GM23338 (cell line): Measurements from ENCODE around the gene SEL1L3. TPM values are rescaled to one million over a fixed set of nuclear protein-coding genes. Genes with fewer than 3 reads are reported as not detected.

ENCODE experiments used
- ATAC-seq: fragments of 200-7000 bp; cut with Tn5 transposase; 3 replicates; pipeline ENCODE4 v1.9.1; 2020
- DNase-seq: peaks from one replicate; pipeline ENCODE4 v3.0.0-alpha.2; 2015; ENCODE audit warnings: low spot score
- H2AFZ ChIP-seq: fragments of 200-600 bp; sonication (generic); 2 replicates; pipeline ENCODE4 v1.8.0; 2016; ENCODE audit warnings: antibody characterized with exemption, mild to moderate bottlenecking, moderate library complexity
- H3F3A ChIP-seq: fragments of 200-600 bp; sonication (generic); replicated peaks from 2 replicates; pipeline ENCODE4 v1.8.0; 2017; ENCODE audit warnings: antibody characterized with exemption, mixed run types, low read depth
- H3K27ac ChIP-seq: fragments of 200-600 bp; sonication (generic); 2 replicates; pipeline ENCODE4 v1.6.1; 2016; ENCODE audit warnings: low read depth
- H3K27me3 ChIP-seq: fragments of 200-600 bp; sonication (generic); 2 replicates; pipeline ENCODE4 v1.8.0; 2016; ENCODE audit warnings: mild to moderate bottlenecking, mixed run types, moderate library complexity; ENCODE audit not compliant: insufficient read depth
- H3K36me3 ChIP-seq: fragments of 200-600 bp; sonication (generic); 2 replicates; pipeline ENCODE4 v1.8.0; 2016; ENCODE audit warnings: mild to moderate bottlenecking; ENCODE audit not compliant: insufficient read depth
- H3K4me1 ChIP-seq: fragments of 200-600 bp; sonication (generic); 2 replicates; pipeline ENCODE4 v1.8.0; 2016; ENCODE audit warnings: mild to moderate bottlenecking, moderate library complexity; ENCODE audit not compliant: insufficient read depth
- H3K4me2 ChIP-seq: fragments of 200-600 bp; sonication (generic); 2 replicates; pipeline ENCODE4 v1.7.1; 2017; ENCODE audit warnings: mixed run types
- H3K4me3 ChIP-seq: fragments of 200-600 bp; sonication (generic); 2 replicates; pipeline ENCODE4 v1.6.1; 2016; ENCODE audit warnings: mixed run types
- H3K79me2 ChIP-seq: fragments of 200-600 bp; sonication (generic); replicated peaks from 2 replicates; pipeline ENCODE4 v1.8.0; 2017; ENCODE audit warnings: mild to moderate bottlenecking; ENCODE audit not compliant: insufficient read depth
- H3K9me2 ChIP-seq: fragments of 200-600 bp; sonication (generic); 2 replicates; pipeline ENCODE4 v1.8.0; 2017; ENCODE audit not compliant: insufficient read depth
- H4K20me1 ChIP-seq: fragments of 200-600 bp; sonication (generic); replicated peaks from 2 replicates; pipeline ENCODE4 v1.8.0; 2017; ENCODE audit warnings: mild to moderate bottlenecking; ENCODE audit not compliant: insufficient read depth
- H3K27ac Mint-ChIP-seq: 2 replicates; pipeline ENCODE4 v1.8.0; 2020; ENCODE audit warnings: inconsistent platforms, mild to moderate bottlenecking, moderate library complexity, mixed read lengths
- H3K27me3 Mint-ChIP-seq: 3 replicates; pipeline ENCODE4 v1.8.0; 2022; ENCODE audit warnings: low read depth, mild to moderate bottlenecking, moderate library complexity, mixed read lengths, inconsistent platforms; ENCODE audit not compliant: insufficient read depth, poor library complexity
- H3K36me3 Mint-ChIP-seq: 3 replicates; pipeline ENCODE4 v1.8.0; 2021; ENCODE audit warnings: low read depth, mild to moderate bottlenecking, inconsistent platforms, moderate library complexity, mixed read lengths
- H3K4me1 Mint-ChIP-seq: 3 replicates; pipeline ENCODE4 v1.8.0; 2020; ENCODE audit warnings: mild to moderate bottlenecking, inconsistent platforms, mixed read lengths
- H3K4me3 Mint-ChIP-seq: 3 replicates; pipeline ENCODE4 v1.8.0; 2021; ENCODE audit warnings: moderate library complexity, mild to moderate bottlenecking, inconsistent platforms, mixed read lengths
- H3K9me3 Mint-ChIP-seq: 3 replicates; pipeline ENCODE4 v1.8.0; 2020; ENCODE audit warnings: moderate library complexity, mild to moderate bottlenecking, inconsistent platforms, mixed read lengths
- EZH2 ChIP-seq: fragments of 200-600 bp; sonication (generic); IDR thresholded peaks from one replicate; pipeline ENCODE4 v1.8.0; 2017; ENCODE audit warnings: antibody characterized with exemption, mild to moderate bottlenecking, low read depth; ENCODE audit not compliant: unreplicated experiment
- POLR2AphosphoS5 ChIP-seq: IDR thresholded peaks from 2 replicates; pipeline ENCODE4 v1.6.1; 2016; ENCODE audit warnings: antibody characterized with exemption, low read depth
- STAT1 ChIP-seq: IDR thresholded peaks from one replicate; pipeline ENCODE4 v1.6.1; 2016; ENCODE audit warnings: antibody characterized with exemption; ENCODE audit not compliant: unreplicated experiment
- ZNF114 ChIP-seq: fragments of 250-450 bp; sonication (Bioruptor Pico); IDR thresholded peaks from 2 replicates; pipeline ENCODE4 v1.5.0; 2020; ENCODE audit warnings: mild to moderate bottlenecking, moderate library complexity
- ZNF331 ChIP-seq: fragments of 250-450 bp; sonication (Bioruptor Pico); IDR thresholded peaks from 2 replicates; pipeline ENCODE4 v1.5.0; 2020; ENCODE audit warnings: low read depth, mild to moderate bottlenecking, moderate library complexity
- polyA plus RNA-seq: library from polyadenylated mRNA; unstranded; fragments of >200 nt; fragmentation: Nextera tagmentation; extraction: Ambion mirVana; gene quantifications from 2 replicates; pipeline ENCODE4 v1.2.1, GENCODE V29; 2016
- total RNA-seq: library from RNA; depleted of rRNA; stranded (reverse); fragments of >200 nt; shearing (Covaris generic); gene quantifications from 2 replicates; pipeline ENCODE4 v1.2.3, GENCODE V29; 2014
- TF ChIP-seq, protein P1 (sequence below): IDR thresholded peaks from 2 replicates; pipeline ENCODE4 v1.6.1; 2016; ENCODE audit warnings: antibody characterized with exemption
- TF ChIP-seq, protein P2 (sequence below), 2 experiments: fragments of 200-600 bp in 1 of 2; sonication (generic) in 1 of 2; conservative IDR thresholded peaks; 2 replicates each; pipeline versions ENCODE4 v1.5.1 to v1.6.1; 2016 to 2017; ENCODE audit warnings: antibody characterized with exemption in 2 of 2, low read depth in 2 of 2, mild to moderate bottlenecking in 2 of 2, moderate library complexity in 1 of 2

Gene SEL1L3
- total and polyA plus RNA-seq, 2 experiments from 2014 or later, result 17.1 to 61.7 TPM

DNA sequence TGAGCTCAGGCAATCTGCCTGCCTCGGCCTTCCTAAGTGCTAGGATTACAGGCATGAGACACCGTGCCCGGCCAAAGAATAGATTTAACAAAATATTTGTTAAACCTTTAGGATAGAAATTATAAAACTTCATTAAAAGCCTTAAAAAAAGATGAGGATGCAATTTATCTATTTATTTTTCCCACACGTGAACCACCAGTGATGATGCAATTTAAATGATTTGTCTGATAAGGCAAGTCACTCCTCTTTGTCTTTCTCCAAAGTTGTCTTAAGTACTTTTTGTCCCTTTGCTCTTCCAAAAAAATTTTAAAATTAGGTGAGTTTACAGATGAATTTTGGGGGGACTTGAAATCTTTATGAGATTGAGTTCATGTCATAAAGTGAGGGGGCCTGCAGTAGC lies 149.0 kb downstream of the SEL1L3 start (continued):
- TF ChIP-seq, protein P1, sequence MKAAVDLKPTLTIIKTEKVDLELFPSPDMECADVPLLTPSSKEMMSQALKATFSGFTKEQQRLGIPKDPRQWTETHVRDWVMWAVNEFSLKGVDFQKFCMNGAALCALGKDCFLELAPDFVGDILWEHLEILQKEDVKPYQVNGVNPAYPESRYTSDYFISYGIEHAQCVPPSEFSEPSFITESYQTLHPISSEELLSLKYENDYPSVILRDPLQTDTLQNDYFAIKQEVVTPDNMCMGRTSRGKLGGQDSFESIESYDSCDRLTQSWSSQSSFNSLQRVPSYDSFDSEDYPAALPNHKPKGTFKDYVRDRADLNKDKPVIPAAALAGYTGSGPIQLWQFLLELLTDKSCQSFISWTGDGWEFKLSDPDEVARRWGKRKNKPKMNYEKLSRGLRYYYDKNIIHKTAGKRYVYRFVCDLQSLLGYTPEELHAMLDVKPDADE, result no peak
- TF ChIP-seq EZH2, result no peak

DNA sequence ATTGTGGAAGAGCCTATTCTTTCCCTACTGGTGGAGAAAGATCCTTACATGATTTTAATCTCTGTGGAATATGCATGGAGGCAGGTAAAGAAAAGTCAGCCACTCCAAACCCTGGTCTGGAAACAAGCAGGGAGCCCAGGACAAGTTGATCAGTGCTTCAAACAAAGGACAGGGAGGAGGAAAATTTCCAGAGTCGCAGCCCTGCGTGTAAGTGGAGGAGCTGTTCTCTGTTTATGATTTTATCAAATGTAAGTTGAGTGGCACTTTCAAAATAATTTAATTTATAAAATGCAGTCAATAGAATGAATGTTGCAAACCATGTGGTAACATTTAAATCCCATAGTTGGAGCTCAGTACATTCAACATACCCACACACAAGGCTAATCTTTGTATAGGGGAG lies 150.2 kb downstream of the SEL1L3 start:
- Histone ChIP-seq H3K4me2 (no peak overlapping the region), H3K4me1 (no peaks in the 10 kb centered on the region), H3K27ac (no peak overlapping the region), H3K27me3 (no peaks in the 10 kb centered on the region), H3K36me3 (no peaks in the 10 kb centered on the region), H3F3A (no peaks in the 10 kb centered on the region), H3K9me2 (no peaks in the 10 kb centered on the region), H3K79me2 (no peaks in the 10 kb centered on the region), H3K4me3 (no peak overlapping the region), H4K20me1 (no peaks in the 10 kb centered on the region), H2AFZ (no peak overlapping the region)
- no peak for ATAC-seq
- Mint-ChIP-seq H3K4me3 (no peak overlapping the region), H3K36me3 (peaks cover 6% of the 10 kb centered on the region; the same call in 2 of the 3 replicates), H3K27me3 (peaks cover 2% of the 10 kb centered on the region), H3K4me1 (no peaks in the 10 kb centered on the region), H3K27ac (no peak overlapping the region; the same call in 1 of the 2 replicates), H3K9me3 (peaks cover 9% of the 10 kb centered on the region)
- TF ChIP-seq, protein P2, sequence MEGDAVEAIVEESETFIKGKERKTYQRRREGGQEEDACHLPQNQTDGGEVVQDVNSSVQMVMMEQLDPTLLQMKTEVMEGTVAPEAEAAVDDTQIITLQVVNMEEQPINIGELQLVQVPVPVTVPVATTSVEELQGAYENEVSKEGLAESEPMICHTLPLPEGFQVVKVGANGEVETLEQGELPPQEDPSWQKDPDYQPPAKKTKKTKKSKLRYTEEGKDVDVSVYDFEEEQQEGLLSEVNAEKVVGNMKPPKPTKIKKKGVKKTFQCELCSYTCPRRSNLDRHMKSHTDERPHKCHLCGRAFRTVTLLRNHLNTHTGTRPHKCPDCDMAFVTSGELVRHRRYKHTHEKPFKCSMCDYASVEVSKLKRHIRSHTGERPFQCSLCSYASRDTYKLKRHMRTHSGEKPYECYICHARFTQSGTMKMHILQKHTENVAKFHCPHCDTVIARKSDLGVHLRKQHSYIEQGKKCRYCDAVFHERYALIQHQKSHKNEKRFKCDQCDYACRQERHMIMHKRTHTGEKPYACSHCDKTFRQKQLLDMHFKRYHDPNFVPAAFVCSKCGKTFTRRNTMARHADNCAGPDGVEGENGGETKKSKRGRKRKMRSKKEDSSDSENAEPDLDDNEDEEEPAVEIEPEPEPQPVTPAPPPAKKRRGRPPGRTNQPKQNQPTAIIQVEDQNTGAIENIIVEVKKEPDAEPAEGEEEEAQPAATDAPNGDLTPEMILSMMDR (conservative IDR thresholded peaks at IDR 0.05; ENCODE audit: low read depth in 2 of 2), result no peak
- no peak for DNase-seq

DNA sequence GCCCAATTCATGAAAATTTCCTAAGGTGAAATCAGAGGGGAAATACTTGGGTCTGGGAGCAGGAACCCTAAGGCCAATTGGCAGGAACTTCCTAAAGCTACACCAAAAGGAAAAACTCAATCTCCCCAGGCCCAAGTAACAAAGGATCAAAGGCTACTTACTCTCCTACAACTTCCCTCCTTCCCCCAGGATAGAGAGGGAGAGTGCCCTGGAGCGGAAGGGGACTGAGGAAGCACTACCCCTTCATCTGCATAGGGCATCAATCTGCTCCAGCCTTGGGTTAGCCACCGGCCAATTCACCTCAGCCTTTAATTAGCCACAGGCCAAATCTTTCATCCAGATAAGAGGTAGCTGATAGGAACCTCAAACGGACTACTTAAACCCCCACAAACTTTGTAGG lies 152.2 kb downstream of the SEL1L3 start:
- Mint-ChIP-seq H3K9me3 (peaks cover 9% of the 10 kb centered on the region), H3K4me3 (no peak overlapping the region), H3K4me1 (no peaks in the 10 kb centered on the region), H3K27me3 (peaks cover 3% of the 10 kb centered on the region), H3K27ac (no peak overlapping the region), H3K36me3 (peaks cover 6% of the 10 kb centered on the region; the same call in 2 of the 3 replicates)
- ATAC-seq (no peak; the same call in 2 of the 3 replicates), DNase-seq (peak; percentile 9)
- H3K9me2 ChIP-seq, result no peaks in the 10 kb centered on the region
- peak overlapping the region; percentile 38; the same call in 1 of the 2 replicates for H2AFZ ChIP-seq
- H3K4me1 ChIP-seq, result no peaks in the 10 kb centered on the region
- H4K20me1 ChIP-seq, result no peaks in the 10 kb centered on the region
- no peaks in the 10 kb centered on the region for H3K27me3 ChIP-seq
- H3F3A ChIP-seq, result no peaks in the 10 kb centered on the region
- H3K4me3 ChIP-seq, result no peak overlapping the region
- H3K36me3 ChIP-seq, result no peaks in the 10 kb centered on the region
- H3K4me2 ChIP-seq, result no peak overlapping the region
- H3K79me2 ChIP-seq, result no peaks in the 10 kb centered on the region
- H3K27ac ChIP-seq, result no peak overlapping the region
- TF ChIP-seq EZH2 (no peak), STAT1 (no peak), POLR2AphosphoS5 (no peak), ZNF331 (no peak), ZNF114 (no peak)
- TF ChIP-seq, protein P1, result no peak
- TF ChIP-seq, protein P2 (conservative IDR thresholded peaks at IDR 0.05; ENCODE audit: low read depth in 2 of 2), result no peak
